ENCODE results near the gene OLFML2A.
"Not testable (repeated sequence)": the region's sequence is repeated elsewhere in the genome, so short reads cannot be mapped to it uniquely, and the experiment has no call there.

Gene OLFML2A

DNA sequence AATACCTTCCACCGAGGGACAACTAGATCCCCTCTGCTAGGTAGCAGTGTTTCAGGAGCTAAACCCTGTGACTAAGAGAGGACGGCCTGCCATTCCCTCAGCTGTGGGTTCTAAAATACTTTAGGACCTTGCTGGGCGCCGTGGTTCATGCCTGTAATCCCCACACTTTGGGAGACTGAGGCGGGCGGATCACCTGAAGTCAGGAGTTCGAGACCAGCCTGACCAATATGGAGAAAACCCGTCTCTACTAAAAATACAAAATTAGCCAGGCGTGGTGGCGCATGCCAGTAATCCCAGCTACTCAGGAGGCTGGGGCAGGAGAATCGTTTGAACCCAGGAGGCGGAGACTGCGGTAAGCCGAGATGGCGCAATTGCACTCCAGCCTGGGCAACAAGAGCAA lies 4.1 kb upstream of the OLFML2A start:
- DNase-seq (ENCODE audit: low read depth, low spot score); H3K4me3 ChIP-seq (ENCODE audit: low read length): not testable (repeated sequence)

DNA sequence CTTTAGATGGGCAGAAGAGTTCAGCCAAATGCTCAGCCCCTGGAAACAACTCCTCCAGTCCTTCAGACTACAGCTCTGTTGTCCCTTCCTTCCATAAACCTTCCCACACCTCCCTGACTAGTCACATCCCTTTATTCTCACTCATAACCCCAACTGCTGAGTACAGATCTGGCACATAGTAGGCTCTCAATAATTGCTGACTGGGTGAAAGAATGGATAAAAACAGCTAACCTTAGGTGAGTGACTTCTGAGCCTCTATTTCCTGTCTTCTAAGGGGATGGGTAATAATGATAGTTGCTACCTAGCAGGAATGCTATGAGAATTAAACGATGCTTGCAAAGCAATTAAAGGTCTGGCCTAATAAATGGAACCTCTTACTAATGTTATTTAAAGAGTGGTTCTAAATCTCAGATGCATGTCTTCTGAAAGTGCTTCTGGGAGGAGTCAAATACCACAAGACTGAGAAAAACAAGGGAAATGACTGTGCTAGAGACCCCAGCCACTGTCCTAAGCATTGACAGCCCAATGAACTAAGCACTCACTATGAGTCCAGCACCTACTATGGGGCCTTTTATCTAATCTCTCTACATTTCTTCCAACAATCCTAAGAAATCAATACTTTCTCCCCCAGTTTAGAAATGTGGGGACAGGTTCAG lies 3.3 kb upstream of the OLFML2A start:
- DNase-seq (ENCODE audit: low read depth, low spot score): no peak
- no peak overlapping the region for H3K4me3 ChIP-seq (ENCODE audit: low read length)

DNA sequence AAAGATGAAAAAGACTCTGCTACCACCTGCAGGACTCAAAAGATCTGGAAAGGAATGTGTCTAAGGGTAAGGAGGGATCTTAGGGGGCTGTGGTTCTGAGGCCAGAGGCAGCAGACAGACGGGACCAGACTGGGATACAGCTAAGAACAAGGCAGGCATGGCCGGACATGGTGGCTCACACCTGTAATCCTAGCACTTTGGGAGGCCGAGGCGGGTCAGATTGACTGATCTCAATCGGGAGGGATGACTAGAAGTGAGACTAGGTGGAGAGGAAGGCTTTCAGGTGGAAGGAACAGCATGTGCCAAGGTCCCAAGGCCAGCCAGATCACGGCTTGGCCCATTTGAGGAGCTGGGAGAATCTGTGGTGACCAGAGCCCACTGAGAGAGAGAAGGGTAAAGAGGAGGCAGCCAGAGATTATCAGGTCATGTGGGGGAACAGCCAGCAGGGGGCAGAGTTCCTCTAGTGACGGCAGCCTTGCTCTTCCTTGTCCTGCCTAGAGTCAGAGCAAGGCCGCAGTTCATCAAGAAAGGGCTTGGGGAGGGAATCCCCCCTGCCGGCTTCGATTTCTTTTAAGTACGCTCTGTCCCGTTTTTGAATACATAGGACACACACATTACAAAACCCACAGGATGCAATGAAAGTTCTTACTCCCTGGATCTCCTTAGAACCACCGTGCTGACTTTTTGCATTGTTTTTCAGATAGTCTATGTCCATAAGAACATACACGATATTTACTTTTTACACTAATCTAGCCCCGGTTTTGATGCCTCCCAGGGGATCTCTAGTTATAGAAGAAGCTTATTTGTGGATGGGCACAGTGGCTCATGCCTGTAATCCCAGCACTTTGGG lies 2.6 kb upstream of the OLFML2A start:
- no peak overlapping the region for H3K4me3 ChIP-seq (ENCODE audit: low read length)
- DNase-seq (ENCODE audit: low read depth, low spot score): peak; percentile 68

DNA sequence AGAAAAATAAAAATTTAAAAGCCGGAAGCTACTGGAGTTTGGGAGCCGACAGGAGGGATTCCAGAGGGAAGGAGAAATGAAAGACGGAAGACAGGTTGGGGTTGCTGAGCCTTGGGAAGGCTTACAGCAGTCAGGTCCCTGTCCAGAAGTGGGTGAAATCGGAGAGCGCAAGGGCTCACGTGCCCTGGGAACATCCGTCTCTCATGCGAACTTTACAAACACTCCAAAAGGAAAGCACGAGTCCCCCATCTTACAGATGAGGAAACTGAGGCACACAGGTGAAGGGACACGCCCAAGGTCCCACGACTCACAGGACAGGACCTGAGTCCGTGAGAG lies 347 bp upstream of the OLFML2A start:
- DNase-seq (ENCODE audit: low read depth, low spot score): no peak
- H3K4me3 ChIP-seq (ENCODE audit: low read length): no peak overlapping the region

DNA sequence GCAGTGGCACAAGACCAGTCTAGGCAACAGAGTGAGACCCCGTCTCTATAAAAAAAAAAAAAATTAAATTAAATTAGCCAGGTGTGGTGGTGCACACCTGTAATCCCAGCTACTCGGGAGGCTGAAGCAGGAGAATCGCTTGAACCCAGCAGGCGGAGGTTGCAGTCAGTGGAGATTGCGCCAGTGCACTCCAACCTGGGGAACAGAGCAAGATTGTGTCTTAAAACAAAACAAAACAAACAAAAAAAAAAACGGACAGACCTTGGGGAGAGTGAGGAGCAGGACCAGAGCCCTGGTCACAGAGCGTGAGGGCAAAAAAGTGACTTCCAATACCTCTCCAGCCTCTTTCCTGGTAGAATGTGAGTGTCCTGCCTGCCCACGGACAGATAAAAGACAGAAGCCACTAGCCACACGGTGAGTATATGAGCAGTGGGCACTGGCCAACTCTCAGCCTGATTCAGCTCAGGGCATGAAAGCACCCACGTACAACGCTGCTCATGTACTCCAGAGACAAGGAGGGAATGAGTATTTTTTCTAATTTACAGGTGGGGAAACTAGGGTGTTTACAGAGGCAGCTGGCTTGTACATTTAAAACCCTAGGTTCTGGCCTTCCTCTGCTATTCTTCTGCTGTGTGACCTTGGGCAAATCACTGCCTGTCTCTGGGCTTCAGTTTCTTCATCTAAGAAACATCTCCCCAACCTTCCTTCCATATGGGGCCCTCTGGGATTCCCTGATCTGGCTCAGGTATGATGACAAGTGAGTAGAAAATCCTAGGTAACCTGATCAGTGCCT lies 1.8 kb downstream of the OLFML2A start:
- no peak for DNase-seq (ENCODE audit: low read depth, low spot score)
- H3K4me3 ChIP-seq (ENCODE audit: low read length): no peak overlapping the region

DNA sequence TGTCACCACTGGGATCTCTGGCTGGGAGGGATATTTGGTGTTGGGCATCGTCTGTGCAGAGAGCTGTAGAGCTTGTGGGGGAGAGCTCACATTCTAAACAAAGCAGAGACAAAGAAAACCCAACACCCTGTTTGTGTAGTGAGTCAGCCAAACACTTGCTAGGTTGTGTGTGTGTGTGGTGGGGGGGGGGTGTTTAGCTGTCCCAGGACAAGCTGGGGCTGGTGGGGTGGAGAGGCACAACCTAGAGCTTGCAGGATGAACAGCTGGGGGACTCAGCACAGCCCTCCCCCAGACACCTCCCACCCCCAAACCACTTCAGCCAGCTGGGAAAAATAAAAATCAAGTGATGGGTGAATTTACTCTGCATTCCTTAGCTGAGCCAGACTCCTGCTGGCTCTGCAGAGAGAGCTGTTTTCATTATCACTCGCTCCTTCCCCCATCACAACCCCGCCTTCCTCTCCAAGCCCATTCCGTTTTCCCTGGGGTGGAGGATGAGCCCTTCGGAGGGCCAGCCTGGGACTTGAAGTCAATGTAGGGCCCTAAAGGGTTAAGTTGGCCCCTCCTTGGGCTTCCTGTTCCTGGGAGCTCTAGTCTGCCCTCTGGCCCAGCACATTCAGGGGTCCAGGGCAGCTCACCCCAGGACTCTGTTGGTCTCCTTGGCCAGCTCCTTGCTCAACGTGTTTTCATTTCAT lies 2.6 kb downstream of the OLFML2A start:
- H3K4me3 ChIP-seq (ENCODE audit: low read length): no peak overlapping the region
- DNase-seq (ENCODE audit: low read depth, low spot score): no peak

DNA sequence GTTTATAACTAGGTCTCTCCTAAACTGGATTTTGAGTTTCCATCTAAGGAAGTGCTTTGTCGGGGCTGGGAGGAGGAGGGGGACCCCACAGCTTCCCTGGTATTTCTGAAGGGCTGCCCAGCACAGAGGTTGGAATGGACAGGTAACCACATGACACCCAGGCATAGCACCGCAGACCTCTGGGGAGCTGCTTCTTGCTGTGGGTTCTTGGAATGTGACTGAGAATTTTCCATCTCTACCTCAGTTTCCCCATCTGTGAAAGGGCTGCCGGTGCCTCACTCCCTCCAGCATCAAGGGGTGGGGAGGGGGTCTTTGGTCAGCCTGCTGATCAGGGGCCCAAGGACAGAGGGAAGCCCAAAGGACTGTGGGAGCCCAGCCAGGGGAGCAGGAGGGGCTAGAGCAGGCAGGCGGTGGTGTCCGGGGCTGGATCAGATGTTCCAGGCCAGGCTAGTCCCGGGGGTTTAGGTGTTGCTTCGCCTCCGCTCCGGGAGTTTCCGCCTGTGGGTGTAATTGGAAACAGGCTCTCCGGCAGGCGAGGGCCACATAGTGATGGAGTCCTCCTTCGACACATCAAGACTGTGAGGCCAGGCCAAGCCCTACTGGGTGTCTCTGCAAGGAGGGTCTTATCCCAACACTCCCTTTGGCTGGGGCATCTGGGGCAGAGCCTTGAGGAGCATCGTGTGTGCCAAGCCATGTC lies 3.3 kb downstream of the OLFML2A start:
- no peak for DNase-seq (ENCODE audit: low read depth, low spot score)
- H3K4me3 ChIP-seq (ENCODE audit: low read length): no peak overlapping the region

DNA sequence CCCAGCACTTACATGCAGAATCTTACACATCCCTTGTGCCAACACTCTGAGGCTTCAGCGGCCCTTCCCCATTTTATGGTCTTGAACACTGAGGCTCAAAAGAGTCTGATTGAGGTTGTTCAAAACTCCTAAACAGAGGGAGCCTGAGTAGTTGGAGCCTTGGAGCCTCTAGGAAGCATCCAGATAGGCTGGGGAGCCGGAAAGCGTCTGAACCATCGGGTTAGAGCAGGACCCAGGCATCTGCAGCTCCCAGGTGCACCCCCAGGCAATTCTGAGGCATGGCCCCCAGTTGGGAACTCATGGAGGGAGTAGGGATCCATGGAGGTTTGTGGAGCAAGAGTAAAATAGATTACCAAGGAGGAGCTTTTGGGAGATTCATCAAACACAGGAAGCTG lies 3.8 kb downstream of the OLFML2A start:
- no peak for DNase-seq (ENCODE audit: low read depth, low spot score)
- H3K4me3 ChIP-seq (ENCODE audit: low read length): no peak overlapping the region

DNA sequence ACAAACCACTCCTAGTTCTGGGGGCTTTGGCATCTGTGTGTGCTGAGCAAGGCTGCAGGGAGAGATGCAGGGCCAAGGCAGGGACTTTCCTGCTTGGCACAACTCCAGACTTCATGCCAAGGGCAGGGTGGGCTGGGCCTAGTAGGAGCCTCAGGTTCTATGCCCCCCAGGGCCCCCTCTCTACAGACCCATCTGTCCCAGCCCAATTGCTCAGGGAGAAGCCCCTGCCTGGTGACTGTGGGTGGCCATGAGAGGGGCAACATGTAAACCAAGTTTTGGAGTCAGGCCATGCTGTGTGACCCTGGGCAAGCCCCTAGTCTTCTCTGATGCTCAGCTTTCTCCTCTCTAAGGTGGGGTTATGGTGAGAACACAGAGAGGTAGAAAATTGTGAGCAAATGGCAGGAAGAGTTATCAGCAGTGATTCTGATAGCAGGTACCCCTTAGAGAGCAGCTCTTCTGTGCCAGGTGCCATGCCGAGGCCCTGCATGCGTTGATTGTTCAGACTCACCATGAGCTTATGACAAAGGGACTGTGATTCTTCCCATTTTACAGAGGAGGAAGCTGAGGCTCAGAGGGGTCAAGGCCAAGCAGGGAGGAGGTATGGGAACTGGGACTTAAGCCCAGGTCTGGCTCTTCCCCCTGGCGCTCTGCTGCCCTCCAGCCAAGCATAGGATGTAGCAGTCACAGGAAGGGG lies 5.2 kb downstream of the OLFML2A start:
- DNase-seq (ENCODE audit: low read depth, low spot score): no peak
- no peak overlapping the region for H3K4me3 ChIP-seq (ENCODE audit: low read length)

DNA sequence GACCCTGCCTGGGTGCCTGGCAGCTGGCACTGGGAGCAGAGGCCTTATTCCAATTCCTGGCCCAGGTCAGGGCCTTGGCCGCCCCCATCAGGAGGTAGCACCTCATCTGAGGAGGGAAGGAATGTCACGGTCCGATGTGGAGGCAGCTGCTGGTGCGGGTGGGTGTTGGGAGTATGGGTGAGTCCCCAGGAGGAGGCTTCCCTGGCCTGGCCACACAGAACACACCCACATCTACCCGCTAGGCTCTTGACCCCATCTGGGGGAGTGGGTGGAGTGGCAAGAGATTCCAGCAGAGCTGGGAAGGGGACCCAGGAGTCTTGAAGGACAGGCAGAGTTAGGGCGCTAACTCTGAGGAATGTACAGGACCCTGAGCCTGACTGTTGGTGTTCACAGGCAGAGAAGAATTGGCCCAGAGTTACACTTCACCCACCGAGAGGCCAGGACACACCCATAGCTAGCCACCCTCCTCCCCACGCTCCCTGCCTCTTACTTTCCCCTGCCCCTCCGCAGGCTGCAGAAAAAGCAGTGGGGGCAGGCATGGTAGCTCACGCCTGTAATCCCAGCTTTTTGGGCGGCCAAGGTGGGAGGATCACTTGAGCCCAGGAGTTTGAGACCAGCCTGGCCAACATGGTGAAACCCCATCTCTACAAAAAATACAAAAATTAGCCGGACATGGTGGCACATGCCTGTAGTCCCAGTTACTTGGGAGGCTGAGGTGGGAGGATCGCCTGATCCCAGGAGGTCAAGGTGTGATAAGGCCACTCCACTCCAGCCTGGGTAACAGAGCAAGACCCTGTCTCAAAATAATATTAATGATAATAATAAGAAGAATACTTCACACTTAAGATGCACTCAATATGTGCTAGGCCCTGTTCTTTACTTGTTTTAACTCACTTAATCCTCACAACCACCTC lies 6.0 kb downstream of the OLFML2A start:
- DNase-seq (ENCODE audit: low read depth, low spot score): no peak
- H3K4me3 ChIP-seq (ENCODE audit: low read length): no peak overlapping the region

DNA sequence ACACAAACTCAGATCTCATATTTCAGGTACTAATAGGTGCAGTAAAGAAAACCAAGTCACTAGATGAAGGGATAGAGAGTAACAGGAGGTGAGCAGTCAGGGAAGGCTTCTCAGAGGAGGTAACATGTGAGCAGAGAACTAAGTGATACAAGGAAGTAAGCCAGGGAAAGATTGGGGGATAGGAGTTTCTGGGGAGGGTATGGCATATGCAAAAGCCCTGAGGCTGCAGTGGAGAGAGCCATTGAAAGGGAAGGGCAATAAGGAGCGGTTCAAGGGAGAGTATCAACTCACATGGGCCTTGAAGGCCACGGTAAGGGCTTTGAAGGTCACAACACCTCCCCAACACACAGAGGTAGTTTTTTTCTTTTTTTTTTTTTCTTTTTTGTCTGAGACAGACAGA lies 6.9 kb downstream of the OLFML2A start:
- H3K4me3 ChIP-seq (ENCODE audit: low read length): no peak overlapping the region
- no peak for DNase-seq (ENCODE audit: low read depth, low spot score)

DNA sequence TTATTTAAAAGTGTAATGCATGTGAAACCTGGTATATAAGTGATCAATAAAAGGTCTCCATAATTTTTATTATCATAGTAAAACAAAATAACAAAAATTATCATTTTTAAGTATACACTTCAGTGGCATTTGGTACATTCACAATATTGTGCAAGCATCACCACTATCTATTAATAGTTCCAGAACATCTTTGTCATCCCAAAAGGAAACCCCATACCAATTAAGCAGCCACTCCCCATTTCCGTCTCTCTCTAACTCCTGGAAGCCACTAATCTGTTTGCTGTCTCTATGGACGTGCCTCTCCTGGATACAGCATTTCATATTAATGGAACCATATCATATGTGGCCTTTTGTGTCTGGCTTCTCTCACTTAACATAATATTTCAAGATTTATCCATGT lies 7.6 kb downstream of the OLFML2A start:
- DNase-seq (ENCODE audit: low read depth, low spot score): no peak
- no peak overlapping the region for H3K4me3 ChIP-seq (ENCODE audit: low read length)

DNA sequence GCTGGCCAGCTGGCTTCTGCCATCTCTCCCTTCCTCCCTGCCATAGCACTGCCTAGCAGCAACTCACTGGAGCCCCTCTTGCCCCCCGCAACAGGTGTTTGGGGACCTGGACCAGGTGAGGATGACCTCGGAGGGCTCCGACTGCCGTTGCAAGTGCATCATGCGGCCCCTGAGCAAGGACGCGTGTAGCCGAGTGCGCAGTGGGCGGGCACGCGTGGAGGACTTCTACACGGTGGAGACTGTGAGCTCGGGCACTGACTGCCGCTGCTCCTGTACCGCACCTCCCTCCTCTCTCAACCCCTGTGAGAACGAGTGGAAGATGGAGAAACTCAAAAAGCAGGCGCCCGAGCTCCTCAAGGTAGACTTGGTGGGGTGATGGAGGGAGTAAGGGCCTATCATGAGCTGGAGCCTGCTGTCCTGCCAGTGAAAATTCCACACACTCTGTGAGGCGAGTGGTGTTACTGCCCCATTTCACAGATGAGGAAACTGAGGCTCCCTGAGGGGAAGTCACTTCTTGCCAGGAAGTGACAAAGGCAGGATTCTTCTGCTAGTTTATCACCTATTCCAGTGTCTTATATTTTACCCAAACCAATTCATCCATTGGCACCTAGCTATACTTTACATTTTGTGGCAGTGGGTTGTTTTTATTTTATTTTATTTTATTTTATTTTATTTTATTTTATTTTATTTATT lies 10.1 kb downstream of the OLFML2A start:
- H3K4me3 ChIP-seq (ENCODE audit: low read length): no peak overlapping the region
- DNase-seq (ENCODE audit: low read depth, low spot score): no peak

DNA sequence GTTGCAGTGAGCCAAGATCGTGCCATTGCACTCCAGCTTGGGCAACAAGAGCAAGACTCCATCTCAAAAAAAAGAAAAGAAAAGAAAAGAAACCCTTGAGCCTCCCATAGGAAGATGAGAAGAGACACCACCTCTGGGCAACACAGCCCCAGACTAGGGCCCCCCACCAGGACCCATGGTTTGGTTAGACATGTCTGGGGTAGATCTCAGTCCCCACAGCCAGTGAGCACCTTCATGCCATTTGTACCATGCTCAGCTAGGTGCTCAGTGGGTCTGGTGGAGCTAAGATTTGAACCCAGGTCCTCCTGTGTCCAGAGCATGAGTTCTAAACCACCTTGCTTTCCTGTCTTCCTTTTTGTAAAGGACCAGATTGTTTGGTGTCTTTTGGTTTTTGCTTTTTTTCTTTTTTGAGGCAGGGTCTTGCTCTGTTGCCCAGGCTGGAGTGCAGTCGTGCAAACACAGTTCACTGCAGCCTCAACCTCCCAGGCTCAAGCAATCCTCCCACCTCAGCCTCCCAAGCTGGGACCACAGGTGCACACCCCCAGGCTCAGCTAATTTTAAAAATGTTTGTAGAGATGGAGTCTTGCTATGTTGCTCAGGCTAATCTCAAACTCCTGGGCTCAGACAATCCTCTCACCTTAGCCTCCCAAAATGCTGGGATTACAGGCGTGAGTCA lies 11.7 kb downstream of the OLFML2A start:
- H3K4me3 ChIP-seq (ENCODE audit: low read length): no peak overlapping the region
- DNase-seq (ENCODE audit: low read depth, low spot score): no peak

DNA sequence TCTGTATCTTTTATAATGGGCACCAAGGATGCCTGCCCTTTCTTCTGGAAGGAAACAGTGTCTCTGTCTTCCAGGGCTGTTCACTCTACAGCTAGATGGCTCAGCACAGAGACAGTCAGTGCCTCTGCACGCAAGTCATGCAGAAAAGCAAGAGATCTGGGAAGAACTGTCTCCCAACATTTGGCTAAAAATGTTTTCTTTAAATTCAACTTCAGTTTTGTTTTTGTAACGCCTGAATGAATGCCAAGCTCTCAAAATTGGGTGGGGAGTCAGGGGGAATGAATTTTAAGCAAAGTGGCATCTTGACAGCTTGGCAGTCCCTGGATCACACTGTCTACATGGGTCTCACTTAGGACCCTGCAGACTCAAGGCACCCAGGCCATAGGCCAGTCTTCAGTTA lies 12.6 kb downstream of the OLFML2A start:
- DNase-seq (ENCODE audit: low read depth, low spot score): no peak
- H3K4me3 ChIP-seq (ENCODE audit: low read length): no peak overlapping the region

DNA sequence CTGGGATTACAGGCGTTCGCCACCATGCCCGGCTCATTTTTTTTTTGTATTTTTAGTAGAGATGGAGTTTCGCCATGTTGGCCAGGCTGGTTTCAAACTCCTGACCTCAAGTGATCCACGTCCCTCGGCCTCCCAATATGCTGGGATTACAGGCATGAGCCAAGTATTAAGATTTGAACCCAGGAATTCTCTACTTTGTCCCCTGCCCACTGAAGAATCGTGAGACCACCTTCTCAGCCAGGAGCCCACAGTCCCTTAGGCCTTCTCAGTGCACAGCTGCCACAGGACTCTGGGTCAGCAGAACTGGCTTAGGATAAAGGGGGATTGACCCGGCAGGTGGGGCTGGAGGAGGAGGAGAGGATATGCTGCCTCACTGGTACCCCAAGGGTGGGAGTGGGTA lies 13.4 kb downstream of the OLFML2A start:
- DNase-seq (ENCODE audit: low read depth, low spot score): no peak
- H3K4me3 ChIP-seq (ENCODE audit: low read length): no peak overlapping the region
